ENCODE measurements around the gene MMP24.

The MMP24 gene

GRCh38 chr20:35317416-35318210 lies 91.1 kb downstream of the MMP24 start:
- H4K8ac ChIP-seq (ENCODE audit: low read depth, low read length): no peak overlapping the region
- no peaks in the 10 kb centered on the region for H3K79me2 ChIP-seq (ENCODE audit: control insufficient read depth, insufficient read depth, low read length, poor library complexity)
- H3K9me3 ChIP-seq (ENCODE audit: insufficient read depth, low read depth, low read length): no peaks in the 10 kb centered on the region
- H3K4me2 ChIP-seq (ENCODE audit: low read length): no peak overlapping the region
- WGBS (ENCODE audit: extremely low coverage, insufficient coverage, insufficient read length): no CpG with 5 or more reads among the region's 5 CpGs
- no peak overlapping the region for H3K9ac ChIP-seq (ENCODE audit: low read length)
- H2BK120ac ChIP-seq (ENCODE audit: insufficient read depth, low read length, poor library complexity): no peak overlapping the region
- H2AK5ac ChIP-seq (ENCODE audit: low read length): no peak overlapping the region
- no peak overlapping the region for H3K23ac ChIP-seq (ENCODE audit: low read length)
- H3K4me1 ChIP-seq (ENCODE audit: control insufficient read depth in 1 of 2, insufficient read depth in 2 of 2, low read length in 2 of 2): peaks cover 3 to 8% of the 10 kb centered on the region in 2 experiments
- H3K36me3 ChIP-seq (ENCODE audit: control insufficient read depth in 1 of 2, insufficient read depth in 2 of 2, low read length in 2 of 2): peaks cover 0 to 3% of the 10 kb centered on the region in 2 experiments
- H3K18ac ChIP-seq (ENCODE audit: low read length): no peak overlapping the region
- no peak overlapping the region for H2BK5ac ChIP-seq (ENCODE audit: low read depth, low read length, poor library complexity)
- no peak overlapping the region for H3K4me3 ChIP-seq (ENCODE audit: low read depth, low read length)
- no peak overlapping the region for H4K12ac ChIP-seq (ENCODE audit: low read depth, low read length)
- H3K4ac ChIP-seq (ENCODE audit: low read depth, low read length): no peak overlapping the region
- DNase-seq: no peak
- no peaks in the 10 kb centered on the region for H3K27me3 ChIP-seq (ENCODE audit: insufficient read depth, low read length)
- H3K14ac ChIP-seq (ENCODE audit: low read length): no peak overlapping the region
- H3K27ac ChIP-seq (ENCODE audit: low read depth, low read length): no peak overlapping the region
- no peak overlapping the region for H4K91ac ChIP-seq (ENCODE audit: low read depth, low read length)
- H2AFZ ChIP-seq (ENCODE audit: insufficient read depth, low read length, poor library complexity): no peak overlapping the region
- no peaks in the 10 kb centered on the region for H3K79me1 ChIP-seq (ENCODE audit: low read length)
- no peak overlapping the region for H2BK12ac ChIP-seq (ENCODE audit: low read length)

DNA sequence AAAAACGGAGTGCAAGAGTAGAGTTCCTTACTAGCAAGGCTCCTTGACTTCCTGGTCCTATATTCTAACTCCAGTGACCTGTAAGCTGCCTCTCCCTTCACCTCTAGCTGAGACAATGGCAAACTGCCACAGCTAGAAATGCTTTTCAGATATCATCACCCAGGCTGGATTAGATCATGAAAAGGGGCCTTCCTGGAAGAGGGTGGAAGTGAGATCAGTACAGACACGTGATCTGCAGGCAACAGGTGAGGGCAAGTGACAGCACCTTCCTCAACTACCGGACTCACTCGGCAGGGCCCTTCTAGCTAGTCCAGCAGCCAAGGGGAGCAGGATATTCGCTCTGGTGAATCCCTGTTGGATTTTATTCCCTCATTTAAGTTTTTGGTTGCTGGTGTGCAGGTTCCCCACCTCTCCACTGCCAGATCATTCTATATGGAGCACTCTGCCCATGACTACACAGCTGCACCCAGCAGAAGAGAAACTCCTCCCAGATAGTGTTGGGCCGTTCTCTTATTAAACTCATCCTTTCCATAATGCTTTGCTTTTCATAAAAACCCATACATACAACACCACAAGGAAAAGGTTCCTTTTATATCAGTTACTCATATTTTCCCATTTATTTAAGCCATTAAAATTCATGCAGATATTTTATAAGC lies 92.1 kb downstream of the MMP24 start:
- WGBS (ENCODE audit: extremely low coverage, insufficient coverage, insufficient read length): no CpG with 5 or more reads among the region's 6 CpGs
- no peak overlapping the region for H3K18ac ChIP-seq (ENCODE audit: low read length)

GRCh38 chr20:35319192-35319870 lies 92.8 kb downstream of the MMP24 start:
- H3K27ac ChIP-seq (ENCODE audit: low read depth, low read length): no peak overlapping the region
- H3K27me3 ChIP-seq (ENCODE audit: insufficient read depth, low read length): no peaks in the 10 kb centered on the region
- H4K8ac ChIP-seq (ENCODE audit: low read depth, low read length): no peak overlapping the region
- no peak overlapping the region for H3K23ac ChIP-seq (ENCODE audit: low read length)
- H3K4ac ChIP-seq (ENCODE audit: low read depth, low read length): no peak overlapping the region
- no peak overlapping the region for H4K12ac ChIP-seq (ENCODE audit: low read depth, low read length)
- no peak overlapping the region for H3K4me3 ChIP-seq (ENCODE audit: low read depth, low read length)
- no peak overlapping the region for H2BK120ac ChIP-seq (ENCODE audit: insufficient read depth, low read length, poor library complexity)
- H2AK5ac ChIP-seq (ENCODE audit: low read length): no peak overlapping the region
- H3K4me2 ChIP-seq (ENCODE audit: low read length): no peak overlapping the region
- H3K18ac ChIP-seq (ENCODE audit: low read length): no peak overlapping the region
- H3K4me1 ChIP-seq (ENCODE audit: control insufficient read depth in 1 of 2, insufficient read depth in 2 of 2, low read length in 2 of 2): peaks cover 3 to 8% of the 10 kb centered on the region in 2 experiments
- no peaks in the 10 kb centered on the region for H3K79me1 ChIP-seq (ENCODE audit: low read length)
- no peak overlapping the region for H3K14ac ChIP-seq (ENCODE audit: low read length)
- H2BK12ac ChIP-seq (ENCODE audit: low read length): no peak overlapping the region
- H2AFZ ChIP-seq (ENCODE audit: insufficient read depth, low read length, poor library complexity): no peak overlapping the region
- no peak overlapping the region for H4K91ac ChIP-seq (ENCODE audit: low read depth, low read length)
- no peaks in the 10 kb centered on the region for H3K79me2 ChIP-seq (ENCODE audit: control insufficient read depth, insufficient read depth, low read length, poor library complexity)
- H2BK5ac ChIP-seq (ENCODE audit: low read depth, low read length, poor library complexity): no peak overlapping the region
- no peak for DNase-seq
- H3K9me3 ChIP-seq (ENCODE audit: insufficient read depth, low read depth, low read length): no peaks in the 10 kb centered on the region
- WGBS (ENCODE audit: extremely low coverage, insufficient coverage, insufficient read length): no CpG with 5 or more reads among the region's 5 CpGs
- peaks cover 0 to under 1% of the 10 kb centered on the region in 2 experiments for H3K36me3 ChIP-seq (ENCODE audit: control insufficient read depth in 1 of 2, insufficient read depth in 2 of 2, low read length in 2 of 2)
- H3K9ac ChIP-seq (ENCODE audit: low read length): no peak overlapping the region

More for the DNA sequence above, 92.1 kb downstream of the MMP24 start:
- peaks cover 3 to 8% of the 10 kb centered on the region in 2 experiments for H3K4me1 ChIP-seq (ENCODE audit: control insufficient read depth in 1 of 2, insufficient read depth in 2 of 2, low read length in 2 of 2)
- no peak overlapping the region for H3K4ac ChIP-seq (ENCODE audit: low read depth, low read length)
- H3K9me3 ChIP-seq (ENCODE audit: insufficient read depth, low read depth, low read length): no peaks in the 10 kb centered on the region
- no peak overlapping the region for H4K91ac ChIP-seq (ENCODE audit: low read depth, low read length)
- H4K8ac ChIP-seq (ENCODE audit: low read depth, low read length): no peak overlapping the region
- H2BK120ac ChIP-seq (ENCODE audit: insufficient read depth, low read length, poor library complexity): no peak overlapping the region
- H3K23ac ChIP-seq (ENCODE audit: low read length): no peak overlapping the region
- H4K12ac ChIP-seq (ENCODE audit: low read depth, low read length): no peak overlapping the region
- H3K79me2 ChIP-seq (ENCODE audit: control insufficient read depth, insufficient read depth, low read length, poor library complexity): no peaks in the 10 kb centered on the region
- no peaks in the 10 kb centered on the region for H3K27me3 ChIP-seq (ENCODE audit: insufficient read depth, low read length)
- no peak overlapping the region for H3K14ac ChIP-seq (ENCODE audit: low read length)
- H3K79me1 ChIP-seq (ENCODE audit: low read length): no peaks in the 10 kb centered on the region
- no peak overlapping the region for H3K4me2 ChIP-seq (ENCODE audit: low read length)
- H3K4me3 ChIP-seq (ENCODE audit: low read depth, low read length): no peak overlapping the region
- no peak overlapping the region for H3K9ac ChIP-seq (ENCODE audit: low read length)
- no peak overlapping the region for H3K27ac ChIP-seq (ENCODE audit: low read depth, low read length)
- H2BK5ac ChIP-seq (ENCODE audit: low read depth, low read length, poor library complexity): no peak overlapping the region
- peak in 1 of 2 donors; percentile 13 for DNase-seq
- H2AFZ ChIP-seq (ENCODE audit: insufficient read depth, low read length, poor library complexity): no peak overlapping the region
- peaks cover 0 to 3% of the 10 kb centered on the region in 2 experiments for H3K36me3 ChIP-seq (ENCODE audit: control insufficient read depth in 1 of 2, insufficient read depth in 2 of 2, low read length in 2 of 2)
- H2AK5ac ChIP-seq (ENCODE audit: low read length): no peak overlapping the region
- no peak overlapping the region for H2BK12ac ChIP-seq (ENCODE audit: low read length)

- Histone ChIP-seq H3K79me1 (ENCODE audit: low read length) (no peaks in the 10 kb centered on the region), H3K4me3 (ENCODE audit: low read depth, low read length) (no peak overlapping the region), H2AK5ac (ENCODE audit: low read length) (no peak overlapping the region), H3K4me2 (ENCODE audit: low read length) (no peak overlapping the region), H3K18ac (ENCODE audit: low read length) (no peak overlapping the region), H3K9ac (ENCODE audit: low read length) (no peak overlapping the region), H4K8ac (ENCODE audit: low read depth, low read length) (no peak overlapping the region), H3K14ac (ENCODE audit: low read length) (no peak overlapping the region), H3K79me2 (ENCODE audit: control insufficient read depth, insufficient read depth, low read length, poor library complexity) (no peaks in the 10 kb centered on the region), H3K23ac (ENCODE audit: low read length) (no peak overlapping the region), H2BK5ac (ENCODE audit: low read depth, low read length, poor library complexity) (no peak overlapping the region), H3K9me3 (ENCODE audit: insufficient read depth, low read depth, low read length) (no peaks in the 10 kb centered on the region), H4K91ac (ENCODE audit: low read depth, low read length) (no peak overlapping the region), H2BK12ac (ENCODE audit: low read length) (no peak overlapping the region), H3K27ac (ENCODE audit: low read depth, low read length) (no peak overlapping the region), H3K4me1 (ENCODE audit: control insufficient read depth in 1 of 2, insufficient read depth in 2 of 2, low read length in 2 of 2) (peaks cover 3 to 8% of the 10 kb centered on the region in 2 experiments), H3K27me3 (ENCODE audit: insufficient read depth, low read length) (no peaks in the 10 kb centered on the region), H3K36me3 (ENCODE audit: control insufficient read depth in 1 of 2, insufficient read depth in 2 of 2, low read length in 2 of 2) (no peaks in the 10 kb centered on the region), H4K12ac (ENCODE audit: low read depth, low read length) (no peak overlapping the region), H2AFZ (ENCODE audit: insufficient read depth, low read length, poor library complexity) (no peak overlapping the region), H3K4ac (ENCODE audit: low read depth, low read length) (no peak overlapping the region), H2BK120ac (ENCODE audit: insufficient read depth, low read length, poor library complexity) (no peak overlapping the region)
- no peak for DNase-seq
Observed at GRCh38 chr20:35319871-35320197, 93.3 kb downstream of the MMP24 start.
